HCT116 (cell line): ENCODE measurements around the gene LCOR.

Experiments
- ATF3 ChIP-seq: IDR thresholded peaks from 2 replicates; pipeline ENCODE4 v1.6.1; 2012
- CEBPB ChIP-seq: IDR thresholded peaks from 2 replicates; pipeline ENCODE4 v1.6.1; 2012; ENCODE audit warnings: low read depth
- CTCF ChIP-seq, 3 experiments: fragments of 200-600 bp in 1 of 3; sonication (generic) in 1 of 3; IDR thresholded peaks in 2 of 3; conservative IDR thresholded peaks in 1 of 3; 2 replicates each; pipeline ENCODE4 v1.5.1; 2012 to 2017; ENCODE audit warnings: low read depth in 2 of 3, low read length in 2 of 3, antibody characterized with exemption in 1 of 3, borderline replicate concordance in 1 of 3, control low read depth in 1 of 3, mild to moderate bottlenecking in 1 of 3, mixed read lengths in 1 of 3, mixed run types in 1 of 3, moderate library complexity in 1 of 3; ENCODE audit not compliant: insufficient read depth in 1 of 3
- EZH2 ChIP-seq: fragments of 200-600 bp; sonication (generic); IDR thresholded peaks from 2 replicates; pipeline ENCODE4 v1.6.1; 2017; ENCODE audit warnings: antibody characterized with exemption, mixed run types
- POLR2AphosphoS5 ChIP-seq: IDR thresholded peaks from 2 replicates; pipeline ENCODE4 v1.6.1; 2011; ENCODE audit warnings: mild to moderate bottlenecking, low read depth, low read length, moderate library complexity
- SRF ChIP-seq: IDR thresholded peaks from 2 replicates; pipeline ENCODE4 v1.6.1; 2012; ENCODE audit warnings: low read depth
- TCF7L2 ChIP-seq: IDR thresholded peaks from 2 replicates; pipeline ENCODE4 v1.7.0; 2011; ENCODE audit warnings: borderline replicate concordance, inconsistent platforms; ENCODE audit not compliant: insufficient read depth, insufficient read length; ENCODE audit errors: extremely low read depth
- YY1 ChIP-seq: IDR thresholded peaks from 2 replicates; pipeline ENCODE4 v1.6.1; 2011; ENCODE audit warnings: low read length, low read depth, moderate library complexity, mild to moderate bottlenecking; ENCODE audit not compliant: insufficient replicate concordance; ENCODE audit errors: extremely low read depth
- ZNF274 ChIP-seq: fragments of 200-500 bp; sonication (Bioruptor generic); IDR thresholded peaks from 2 replicates; pipeline ENCODE4 v1.6.1; 2014; ENCODE audit warnings: mild to moderate bottlenecking, low read depth, low read length, inconsistent platforms

- TF ChIP-seq CTCF (IDR thresholded peaks at IDR 0.05 in 2 of 3, conservative IDR thresholded peaks at IDR 0.05 in 1 of 3; ENCODE audit: borderline replicate concordance in 1 of 3, insufficient read depth in 1 of 3, low read depth in 2 of 3, low read length in 2 of 3) (no peak), POLR2AphosphoS5 (no peak), ATF3 (no peak), YY1 (no peak), TCF7L2 (no peak), CEBPB (no peak), SRF (no peak), ZNF274 (no peak), EZH2 (no peak)
Observed at GRCh38 chr10:96918214-96919002, 86.3 kb downstream of the LCOR start.
